HuH-7 (cell line): ENCODE measurements around the gene BUB3.
"Not testable (repeated sequence)": the region's sequence is repeated elsewhere in the genome, so short reads cannot be mapped to it uniquely, and the experiment has no call there.

Experiments used
- DNase-seq: peaks from one replicate; pipeline ENCODE4 v3.0.0; 2011; ENCODE audit warnings: low spot score

Gene BUB3

GRCh38 chr10:123154711-123155505 lies 706 bp downstream of the BUB3 start:
- DNase-seq: no peak

- no peak for DNase-seq
These were observed 1.9 kb downstream of the BUB3 start for GRCh38 chr10:123156078-123156477.

DNA sequence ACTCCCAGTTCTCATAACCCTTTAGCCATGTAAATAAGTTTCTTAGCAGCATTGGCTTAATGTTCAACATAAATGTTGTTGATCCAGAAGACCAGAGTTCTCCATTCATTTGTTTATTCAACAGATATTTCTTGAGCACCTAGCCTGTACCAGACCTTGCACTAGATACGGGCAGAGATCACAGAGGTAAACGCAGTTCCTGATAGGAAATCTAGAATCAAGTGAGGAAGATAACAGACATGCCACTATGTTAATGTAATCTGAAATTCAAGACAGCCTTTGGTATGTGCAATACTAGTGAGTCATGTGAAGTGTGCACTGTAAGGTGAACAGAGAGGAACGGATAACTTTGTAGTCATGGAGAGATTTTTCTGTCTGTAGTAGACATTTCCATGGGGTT lies 3.0 kb downstream of the BUB3 start:
- no peak for DNase-seq

DNA sequence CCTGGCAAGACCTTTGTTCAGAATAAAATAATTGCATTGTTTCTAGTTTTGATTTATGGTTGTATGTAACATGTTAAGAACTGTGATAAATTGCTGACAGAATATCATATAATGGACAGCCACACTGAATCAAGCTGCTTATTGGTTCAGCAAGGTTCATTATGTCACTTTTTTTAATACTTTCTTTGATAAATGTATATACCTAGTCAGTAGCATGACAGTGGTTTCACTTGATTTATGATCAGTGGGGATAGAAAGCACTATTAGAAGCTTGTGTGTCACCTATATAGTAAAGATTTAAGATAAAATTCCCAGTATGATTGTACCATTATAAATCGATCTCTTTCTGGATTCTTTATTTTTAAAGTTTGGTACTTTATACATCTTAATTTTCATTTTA lies 4.5 kb downstream of the BUB3 start:
- no peak for DNase-seq

DNA sequence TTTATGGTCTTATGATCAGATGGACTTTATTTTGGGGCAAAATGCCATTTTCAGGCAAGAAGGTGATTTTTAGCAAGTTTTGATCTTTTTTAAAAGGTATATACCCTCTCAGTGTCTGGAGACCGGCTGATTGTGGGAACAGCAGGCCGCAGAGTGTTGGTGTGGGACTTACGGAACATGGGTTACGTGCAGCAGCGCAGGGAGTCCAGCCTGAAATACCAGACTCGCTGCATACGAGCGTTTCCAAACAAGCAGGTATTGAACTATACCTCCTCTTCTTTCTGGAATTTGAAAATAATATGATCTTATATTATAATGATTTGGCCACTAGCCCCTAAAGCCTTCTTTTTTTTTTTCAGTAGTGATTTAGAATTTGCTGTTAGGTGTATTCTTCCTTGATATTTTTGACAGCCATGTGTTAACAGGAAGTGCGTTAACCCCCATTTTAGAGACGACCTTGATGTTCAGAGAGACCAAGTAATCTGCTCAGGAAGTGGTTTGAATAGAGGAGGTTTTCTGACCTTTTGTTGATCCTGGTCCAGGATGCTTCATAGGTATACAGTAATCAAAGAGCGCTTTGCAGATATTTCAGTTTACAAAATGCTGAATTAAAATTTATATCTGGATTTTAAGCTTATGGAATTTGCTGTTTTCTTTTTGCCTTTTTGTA lies 6.2 kb downstream of the BUB3 start:
- no peak for DNase-seq

- DNase-seq: no peak
These were observed 10.1 kb downstream of the BUB3 start for GRCh38 chr10:123164319-123164718.

DNA sequence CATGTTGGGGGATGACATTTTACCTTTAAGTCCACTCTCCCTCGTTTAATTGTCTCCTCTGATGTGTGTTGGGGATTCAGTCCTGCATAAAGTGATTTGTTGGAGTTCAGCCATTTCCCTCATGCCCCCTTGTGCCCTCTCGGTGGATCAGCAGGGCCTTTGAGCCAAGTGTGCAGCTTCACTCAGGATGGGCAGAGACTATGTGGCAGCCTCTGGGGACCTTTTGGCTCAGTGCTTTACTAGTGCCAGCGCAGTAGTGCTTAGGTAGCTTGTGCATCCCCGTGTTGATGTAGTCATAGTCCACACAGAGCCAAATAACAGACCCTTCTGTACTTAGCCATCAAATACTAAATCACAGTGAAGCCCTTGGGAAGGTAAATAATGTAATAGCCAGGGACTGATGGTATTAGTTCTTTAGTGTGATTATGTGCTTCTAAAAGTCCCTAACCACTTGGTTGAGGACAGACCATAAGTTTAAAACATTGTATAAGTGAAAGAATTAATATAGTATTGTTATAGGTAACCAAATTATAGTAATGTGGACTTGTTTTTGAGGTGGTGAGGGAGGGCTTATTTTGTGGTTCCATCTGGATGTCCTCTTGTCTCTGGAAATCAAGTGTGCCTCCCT lies 11.4 kb downstream of the BUB3 start:
- no peak for DNase-seq

- DNase-seq: no peak
These were observed 12.4 kb downstream of the BUB3 start for GRCh38 chr10:123166618-123167017.

- no peak for DNase-seq
These were observed 16.8 kb downstream of the BUB3 start for GRCh38 chr10:123170961-123171360.

DNA sequence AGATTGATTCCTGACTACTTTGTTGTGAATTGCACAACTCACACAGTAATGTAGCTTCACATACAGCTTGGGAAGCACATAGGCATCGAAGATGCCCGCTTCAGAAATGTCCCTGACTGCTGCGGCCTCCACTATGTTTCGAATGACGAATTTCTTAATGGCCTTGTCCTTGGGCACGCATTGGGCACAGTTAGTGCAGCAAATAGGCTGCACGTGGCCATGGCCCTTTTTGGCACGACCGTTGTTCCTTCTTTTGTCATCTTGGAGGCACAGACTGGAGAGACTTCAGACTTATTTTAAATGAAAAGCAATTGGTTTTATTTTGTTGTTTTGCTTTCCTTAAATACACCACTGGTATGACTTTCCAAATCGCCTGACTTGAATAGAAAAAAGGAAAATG lies 17.4 kb downstream of the BUB3 start:
- not testable (repeated sequence) for DNase-seq

DNA sequence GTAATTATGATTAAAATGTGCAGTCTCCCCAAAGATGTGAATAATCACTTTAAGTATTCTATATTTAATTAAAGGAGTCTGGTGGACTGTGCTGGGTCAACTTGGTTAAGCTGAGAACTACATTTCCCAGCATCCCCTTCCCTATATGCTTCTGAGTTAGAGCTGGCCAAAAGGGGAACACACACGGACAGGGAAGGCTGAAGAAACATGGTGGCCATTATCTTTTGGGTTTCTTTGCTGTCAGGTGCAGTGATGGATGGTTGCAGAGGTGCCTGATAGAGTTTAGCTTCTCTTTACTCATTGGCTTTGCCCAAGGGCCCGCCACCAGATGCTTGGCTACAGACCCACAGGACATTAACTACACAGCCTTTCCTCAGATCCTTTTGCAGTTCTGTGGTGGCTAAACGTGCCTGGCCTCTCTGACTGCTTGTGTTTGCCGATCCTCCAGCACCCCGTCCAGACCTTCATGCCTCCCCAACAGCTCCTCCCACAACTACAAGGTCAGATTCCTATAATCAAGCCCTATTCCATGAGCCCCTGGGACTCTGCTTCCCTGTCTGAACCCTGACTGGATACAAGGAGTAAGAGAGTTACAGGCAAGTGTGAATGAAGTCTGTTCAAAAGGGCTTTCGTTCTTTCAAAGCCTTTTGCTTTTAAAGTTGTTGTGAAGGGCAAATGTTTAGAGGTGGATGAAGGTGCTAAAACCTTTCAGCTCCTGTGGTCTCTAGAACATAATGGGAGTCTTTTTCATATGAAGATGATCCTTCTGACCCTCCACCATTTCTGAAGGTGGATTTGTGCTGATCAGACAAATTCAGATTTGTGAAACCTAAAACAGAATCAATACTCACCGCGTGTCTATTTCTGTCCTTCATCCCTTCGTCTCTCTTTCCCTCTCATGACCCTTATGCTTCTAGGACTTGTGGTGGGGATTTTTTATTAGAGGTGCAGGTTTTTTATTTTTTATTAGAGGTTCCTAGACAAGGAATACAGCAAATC lies 21.5 kb downstream of the BUB3 start:
- DNase-seq: no peak

- not testable (repeated sequence) for DNase-seq
These were observed 24.2 kb downstream of the BUB3 start for GRCh38 chr10:123178390-123178789.

GRCh38 chr10:123180101-123181090 lies 26.2 kb downstream of the BUB3 start:
- DNase-seq: no peak

- DNase-seq: no peak
These were observed 29.5 kb downstream of the BUB3 start for GRCh38 chr10:123183724-123184123.

GRCh38 chr10:123187781-123188180 lies 33.6 kb downstream of the BUB3 start:
- DNase-seq: no peak

- DNase-seq: no peak
These were observed 37.7 kb downstream of the BUB3 start for GRCh38 chr10:123191886-123192285.

- no peak for DNase-seq
These were observed 39.9 kb downstream of the BUB3 start for GRCh38 chr10:123194056-123194455.

DNA sequence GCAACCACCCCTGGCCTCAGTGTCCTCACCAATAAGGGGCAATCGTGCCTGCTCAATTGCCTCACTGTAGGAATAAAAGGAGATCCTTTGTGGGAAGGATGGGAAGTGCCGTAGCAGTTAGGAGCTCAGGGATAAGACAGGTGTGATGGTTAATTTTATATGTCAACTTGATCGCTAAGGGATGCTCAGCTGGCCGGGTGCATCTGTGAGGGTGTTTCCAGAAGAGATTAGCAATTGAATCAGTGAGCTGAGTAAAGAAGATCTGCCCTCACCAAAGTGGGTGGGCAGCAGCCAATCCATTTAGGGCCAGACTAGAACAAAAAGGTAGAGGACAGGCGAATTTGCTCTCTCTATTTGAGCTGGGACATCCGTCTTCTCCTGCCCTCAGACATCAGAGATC lies 46.3 kb downstream of the BUB3 start:
- DNase-seq: no peak

GRCh38 chr10:123202506-123202905 lies 48.3 kb downstream of the BUB3 start:
- DNase-seq: no peak

DNA sequence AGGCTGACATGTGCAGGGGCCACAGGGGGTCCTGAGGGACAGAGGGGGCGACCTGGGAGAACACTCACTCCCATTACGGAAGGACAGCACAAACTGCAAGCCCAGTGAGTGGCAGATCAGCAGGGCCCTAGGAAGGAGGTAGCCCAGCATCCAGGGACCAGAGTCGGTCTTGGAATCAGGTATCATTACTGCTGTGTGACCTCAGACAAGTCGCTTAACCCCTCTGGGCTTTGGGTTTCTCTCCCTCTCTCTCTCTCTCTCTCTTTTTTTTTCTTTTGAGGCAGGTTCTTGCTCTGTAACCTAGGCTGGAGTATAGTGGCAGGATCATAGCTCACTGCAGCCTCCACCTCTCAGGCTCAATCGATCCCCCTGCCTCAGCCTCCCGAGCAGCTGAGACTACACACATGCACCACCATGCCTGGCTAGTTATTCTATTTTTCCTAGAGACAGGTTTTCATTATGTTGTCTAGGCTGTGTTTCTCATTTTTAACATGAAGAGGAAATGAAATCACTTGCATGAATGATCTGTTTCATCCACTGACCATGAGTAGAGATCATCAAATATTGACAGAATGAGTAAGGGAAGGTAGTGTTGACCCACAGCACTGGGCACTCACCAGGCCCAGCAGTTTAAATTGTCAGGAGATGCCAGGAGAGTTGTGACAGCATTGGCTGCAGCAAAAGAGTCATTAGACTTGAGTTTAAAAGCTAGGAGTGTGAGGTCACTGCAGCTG lies 49.4 kb downstream of the BUB3 start:
- no peak for DNase-seq
